ENCODE results near the gene MRPL55.

The MRPL55 gene

GRCh38 chr1:228082918-228083870, 25.9 kb downstream of the MRPL55 start:
- peak; percentile 31 for DNase-seq

DNA sequence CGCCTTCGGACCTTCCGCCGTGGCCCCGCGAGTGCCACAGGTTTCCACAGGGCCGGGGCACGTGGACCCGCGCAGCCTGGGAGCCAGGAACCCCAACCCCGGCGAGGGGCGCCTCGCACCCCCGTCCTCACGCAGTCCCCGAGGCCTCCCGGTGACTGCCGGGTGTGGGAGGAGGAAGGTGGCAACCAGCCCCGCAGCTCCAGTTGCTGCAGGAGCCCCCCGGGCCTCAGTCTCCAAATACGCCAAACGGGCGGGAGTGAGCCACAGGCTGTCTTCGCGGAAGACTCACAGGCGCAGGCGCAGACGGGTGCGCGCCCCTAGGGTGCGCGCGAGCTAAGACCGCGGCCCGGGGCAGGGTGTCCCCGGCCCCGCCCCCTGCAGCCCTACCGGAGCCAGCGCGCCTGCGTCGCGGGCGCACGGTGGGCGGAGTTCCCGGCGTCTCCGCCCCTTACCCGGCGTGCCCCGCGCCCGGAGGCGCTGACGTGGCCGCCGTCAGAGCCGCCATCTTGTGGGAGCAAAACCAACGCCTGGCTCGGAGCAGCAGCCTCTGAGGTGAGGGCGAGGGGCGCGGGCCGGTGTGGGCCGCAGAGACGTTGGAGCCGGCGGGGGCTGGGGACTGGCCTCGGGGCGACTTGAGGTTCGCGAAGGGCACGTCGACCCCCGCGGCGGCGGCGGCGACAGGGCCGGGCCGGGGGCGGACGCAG, 26.7 kb downstream of the MRPL55 start, which contains the start of gene ARF1:
Gene ARF1 (plus strand): TSS at position 495 of the 704 bp plus-strand sequence. CDS start 14,407 bp downstream, outside the sequence.
- DNase-seq = peak; percentile 92

DNA sequence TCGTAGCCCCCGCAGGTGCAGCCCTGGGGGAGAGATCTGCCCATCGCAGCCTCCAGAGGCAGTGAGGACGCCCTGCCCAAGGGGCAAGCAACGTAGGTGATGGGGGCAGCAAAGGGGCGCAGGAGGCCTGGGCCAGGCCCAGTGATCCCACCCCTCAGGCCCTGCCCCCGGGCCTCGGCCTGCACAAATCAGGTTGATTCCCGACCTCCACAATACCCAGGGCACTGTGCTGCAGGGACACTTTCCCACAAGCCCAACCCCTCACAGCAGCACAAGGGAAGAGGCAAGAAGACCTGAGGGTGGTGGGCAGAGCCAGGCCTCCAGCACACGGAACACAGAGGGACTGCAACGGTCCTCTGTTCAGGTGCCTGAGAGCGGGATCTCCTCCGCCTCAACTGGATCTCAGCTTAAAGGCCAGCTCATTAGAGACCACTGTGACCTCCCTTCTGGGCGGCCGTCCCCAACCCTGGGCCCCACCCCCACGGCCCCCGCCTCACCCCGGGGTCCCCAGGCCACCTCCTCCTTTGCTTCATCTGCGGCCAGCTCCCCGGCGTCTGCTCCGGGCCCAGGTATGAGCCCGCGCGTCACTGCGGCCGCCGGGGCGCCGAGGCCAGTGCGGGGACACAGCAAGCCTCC, 27.4 kb downstream of the MRPL55 start:
- no peak for DNase-seq

GRCh38 chr1:228081144-228081543, 28.0 kb downstream of the MRPL55 start:
- no peak for DNase-seq

- no peak for DNase-seq
Measured at GRCh38 chr1:228079601-228080263, 29.4 kb downstream of the MRPL55 start.

DNA sequence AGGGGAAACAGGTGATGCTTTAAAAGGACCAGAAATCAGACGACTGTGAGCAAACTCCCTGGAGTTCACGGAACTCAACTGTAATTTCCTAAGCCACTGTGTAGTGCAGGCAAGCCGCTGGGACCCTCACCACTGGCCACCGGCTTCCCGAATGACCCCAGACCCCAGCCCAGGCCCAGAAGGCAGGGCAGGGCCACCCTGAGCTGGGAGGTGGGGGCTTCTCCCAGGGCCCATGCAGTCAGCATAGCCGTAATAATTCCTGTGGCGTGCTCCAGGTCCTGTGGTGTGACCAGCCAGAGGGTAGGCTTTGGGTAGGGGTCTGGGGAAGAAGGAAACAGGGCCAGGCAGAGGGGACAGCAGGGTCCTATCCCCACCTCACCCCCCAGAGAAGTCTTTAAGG, 30.1 kb downstream of the MRPL55 start:
- DNase-seq = no peak

DNA sequence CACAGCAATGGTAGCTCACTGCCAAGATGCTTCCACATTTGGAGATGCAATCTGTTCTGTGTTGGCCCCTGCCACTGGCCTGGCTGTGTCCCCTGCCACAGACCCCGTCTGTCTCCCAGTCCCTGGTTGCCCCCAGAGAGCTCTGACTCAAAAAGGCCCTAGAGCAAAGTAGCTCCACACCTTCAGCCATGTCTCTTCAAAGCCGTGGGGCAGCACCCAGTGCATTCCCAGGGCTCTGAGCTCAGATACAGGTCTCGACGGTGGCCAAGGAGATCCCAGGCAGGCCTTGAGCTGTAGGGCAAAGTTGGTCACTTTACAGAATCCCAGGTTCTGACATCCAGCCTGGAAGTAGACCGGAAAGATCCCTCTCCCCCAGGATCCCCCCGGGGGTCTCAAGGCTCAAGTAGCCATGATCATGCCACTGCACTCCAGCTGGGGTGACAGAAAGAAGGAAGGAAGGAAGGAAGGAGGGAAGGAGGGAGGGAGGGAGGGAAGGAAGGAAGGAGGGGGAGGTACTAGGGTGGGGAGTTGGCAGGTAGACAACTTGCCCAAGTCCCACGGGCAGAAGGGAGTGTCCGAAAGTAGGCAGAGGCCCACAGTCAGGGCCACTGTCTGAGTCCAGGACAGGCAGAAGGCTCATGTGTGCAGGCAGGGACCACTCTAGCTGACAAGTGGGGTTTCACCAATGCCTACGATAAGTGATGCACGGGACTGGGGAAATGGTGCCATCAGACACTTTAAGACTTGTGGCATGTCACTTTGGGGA, 31.4 kb downstream of the MRPL55 start:
- no peak for DNase-seq

DNA sequence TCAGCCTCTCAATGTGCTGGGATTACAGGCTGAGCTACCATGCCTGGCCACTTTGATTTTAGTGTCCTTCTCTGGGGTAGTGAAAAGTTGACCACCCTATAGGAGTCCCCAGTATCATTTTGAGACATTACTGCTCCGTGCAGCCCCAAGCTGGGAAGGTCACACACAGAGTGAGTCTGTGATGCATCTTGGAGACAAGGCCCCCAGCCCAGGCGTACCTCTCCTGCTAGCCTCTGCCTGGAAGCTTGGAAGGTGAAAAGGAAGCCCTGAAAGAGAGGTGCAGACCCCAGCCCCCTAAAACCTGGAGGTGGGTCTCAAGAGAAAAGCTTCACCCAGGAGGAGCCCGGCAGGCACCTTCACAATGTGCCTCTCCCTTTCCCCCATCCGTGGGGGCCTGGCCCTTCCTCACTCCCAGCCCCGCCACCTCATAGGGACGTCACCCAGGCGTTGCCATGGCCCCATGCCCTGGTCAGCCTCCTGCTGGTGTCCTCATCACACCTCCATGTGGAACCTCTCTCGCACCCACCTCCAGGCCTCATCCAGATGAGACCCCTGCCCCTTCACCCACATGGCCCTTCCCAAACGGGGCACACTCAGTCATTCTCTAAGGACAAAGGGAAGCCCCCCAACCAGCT, 32.2 kb downstream of the MRPL55 start:
- DNase-seq = no peak

DNA sequence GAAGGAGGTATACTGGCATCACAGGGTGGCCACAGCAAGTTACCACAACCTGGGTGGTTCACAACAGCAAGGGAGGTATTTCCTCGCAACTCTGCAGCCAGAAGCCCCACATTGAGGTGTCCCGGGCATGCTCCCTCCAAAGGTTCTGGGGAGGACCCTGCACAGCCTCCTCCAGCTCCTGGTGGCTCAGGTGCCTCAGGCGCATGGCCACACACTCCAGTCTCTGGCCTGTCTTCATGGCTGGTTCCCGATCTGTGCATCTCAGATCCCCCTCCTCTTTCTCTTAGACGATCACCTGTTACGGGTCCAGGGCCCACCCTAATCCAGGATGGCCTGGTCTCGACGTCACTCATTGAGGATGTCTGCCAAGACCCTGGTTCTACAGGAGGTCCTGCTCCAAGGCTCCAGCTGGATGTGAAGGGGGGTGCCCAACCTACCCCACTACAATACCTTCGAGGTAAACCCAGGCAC, 33.3 kb downstream of the MRPL55 start:
- no peak for DNase-seq

GRCh38 chr1:228074954-228075730, 34.0 kb downstream of the MRPL55 start:
- DNase-seq = no peak

DNA sequence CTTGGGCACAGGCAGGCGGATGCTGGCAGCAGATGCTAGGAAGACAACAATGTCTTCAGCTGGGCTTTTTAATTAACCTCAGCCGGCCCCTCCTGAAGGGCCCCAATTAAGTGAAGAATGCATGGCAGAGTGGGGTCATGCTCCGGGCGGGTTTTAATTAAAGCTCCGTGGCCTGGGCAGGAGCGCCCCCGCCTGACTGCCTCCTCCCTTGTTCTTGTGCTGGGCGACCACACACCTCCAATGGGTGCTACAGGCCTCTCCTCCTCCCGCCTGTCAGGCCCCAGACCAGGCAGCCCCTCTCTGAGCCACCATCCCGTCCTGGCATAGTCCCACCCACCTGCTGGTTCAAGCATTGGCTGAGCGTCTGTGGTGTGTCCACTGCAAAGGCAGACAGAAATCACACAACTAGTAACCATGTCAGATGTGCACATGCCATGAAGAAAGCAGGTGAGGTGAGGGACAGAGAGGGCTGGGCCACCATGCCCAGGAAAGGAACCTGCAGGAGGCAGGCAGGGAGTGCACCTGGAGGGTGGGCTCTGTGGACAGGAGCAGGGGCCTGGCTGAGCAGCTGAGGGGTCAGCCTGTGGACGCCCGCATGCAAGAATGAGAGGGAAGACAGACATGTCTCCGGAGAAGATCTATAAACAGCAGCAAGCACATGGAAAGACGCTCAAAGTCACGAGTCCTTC, 35.1 kb downstream of the MRPL55 start:
- no peak for DNase-seq

DNA sequence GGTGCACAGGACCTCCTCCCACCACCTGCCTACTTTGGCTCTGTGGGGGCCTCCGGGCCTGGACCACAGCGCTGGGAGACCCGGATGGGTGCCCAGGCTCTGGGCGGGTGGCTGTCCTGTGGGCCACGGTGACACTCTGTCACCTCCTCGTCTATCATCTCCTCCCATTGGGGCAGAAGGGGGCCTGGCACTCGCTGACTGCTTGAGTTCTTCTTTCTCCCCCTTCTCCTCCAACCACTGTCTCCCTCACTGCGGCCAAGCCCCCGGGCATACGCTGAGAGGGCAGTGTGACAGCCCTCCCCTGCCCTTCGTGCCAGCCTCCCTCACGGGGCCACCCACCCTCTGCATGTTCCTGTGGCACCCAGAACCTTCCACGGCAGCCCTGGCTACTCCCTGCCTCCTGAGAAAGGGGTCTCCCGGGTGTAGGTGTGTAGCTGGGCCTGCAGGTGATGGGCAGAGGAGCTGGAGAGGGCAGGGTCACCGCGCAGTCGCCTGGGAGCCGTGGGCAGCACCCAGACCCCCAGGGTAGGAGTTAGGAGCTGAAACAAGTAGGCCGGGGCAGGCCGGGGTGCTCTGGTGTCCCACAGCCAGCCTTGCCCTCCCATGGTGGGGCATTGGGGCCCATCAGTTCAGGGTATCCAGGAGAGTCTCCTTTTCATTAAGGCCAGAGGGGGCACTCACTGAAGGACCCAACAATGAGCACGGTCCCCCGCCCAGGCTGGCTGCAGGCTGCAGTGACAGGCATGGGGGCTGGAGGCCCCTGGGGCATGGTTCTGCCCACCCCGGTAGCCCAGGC, 35.8 kb downstream of the MRPL55 start:
- no peak for DNase-seq

DNA sequence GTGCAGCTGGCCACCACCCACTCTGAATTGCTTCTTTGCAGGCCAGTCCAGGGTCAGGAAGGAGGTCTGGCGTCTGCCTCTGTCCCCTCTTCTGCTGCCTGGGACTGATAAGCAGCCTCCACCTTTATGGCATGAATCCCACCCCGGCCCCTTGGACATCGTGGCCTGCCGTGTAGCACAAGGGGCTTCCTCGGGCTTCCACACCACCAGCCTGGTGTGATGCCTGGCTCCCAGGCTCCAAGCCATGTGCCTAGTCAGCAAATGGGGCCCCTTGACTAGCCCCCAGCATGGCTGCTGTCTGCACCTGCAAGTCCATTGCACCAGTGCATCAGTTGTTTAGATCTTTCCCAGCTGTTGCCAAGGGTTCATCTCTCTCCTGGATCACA, 36.4 kb downstream of the MRPL55 start:
- no peak for DNase-seq

GRCh38 chr1:228071839-228072657, 37.1 kb downstream of the MRPL55 start:
- DNase-seq = no peak

GRCh38 chr1:228070851-228071250, 38.2 kb downstream of the MRPL55 start:
- DNase-seq = no peak

DNA sequence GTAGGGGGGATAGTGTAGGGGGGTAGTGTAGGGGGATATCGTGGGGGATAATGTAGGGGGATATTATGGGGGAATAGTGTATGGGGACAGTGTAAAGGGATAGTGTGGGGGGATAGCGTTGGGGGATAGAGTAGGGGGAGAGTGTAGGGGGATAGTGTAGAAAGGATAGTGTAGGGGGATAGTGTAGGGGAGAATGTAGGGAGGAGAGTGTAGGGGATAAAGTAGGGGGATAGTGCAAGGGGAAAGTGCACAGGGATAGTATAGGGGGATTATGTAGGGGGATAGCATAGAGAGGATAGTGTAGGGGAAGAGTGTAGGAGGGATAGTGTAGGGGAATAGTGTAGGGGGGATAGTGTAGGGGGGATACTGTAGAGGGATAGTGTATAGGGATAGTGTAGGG, 38.9 kb downstream of the MRPL55 start:
- no peak for DNase-seq

- no peak for DNase-seq
Measured at GRCh38 chr1:228068359-228068758, 40.7 kb downstream of the MRPL55 start.
